OCI-LY1 (cell line): ENCODE measurements around the gene PDLIM3.

Experiments
- CTCF ChIP-seq: fragments of 200-600 bp; sonication (generic), shearing (Covaris generic); IDR thresholded peaks from 2 replicates; pipeline ENCODE4 v1.5.1; 2017; ENCODE audit warnings: mild to moderate bottlenecking, antibody characterized with exemption, low read length, moderate library complexity, mixed read lengths
- EZH2 ChIP-seq: fragments of 200-600 bp; sonication (generic), shearing (Covaris generic); IDR thresholded peaks from 2 replicates; pipeline ENCODE4 v1.8.0; 2017; ENCODE audit warnings: borderline replicate concordance, mixed run types, mild to moderate bottlenecking, antibody characterized with exemption, low read length, moderate library complexity, mixed read lengths

- TF ChIP-seq CTCF (no peak), EZH2 (no peak)
Measured at GRCh38 chr4:185554365-185555126, 19.2 kb upstream of the PDLIM3 start.
